Prostate gland (tissue), 2 donors: Measurements from ENCODE around the gene FMO2. TPM values are rescaled to one million over a fixed set of nuclear protein-coding genes. Genes with fewer than 3 reads are reported as not detected.

Experiments used
- DNase-seq: peaks from one replicate; pipeline ENCODE4 v3.0.0-alpha.2; 2019; ENCODE audit warnings: low spot score
- H3K27ac ChIP-seq, 2 donors: fragments of 200-600 bp; sonication (generic); 2 replicates each; pipeline ENCODE4 v1.5.1; 2017 to 2019
- H3K27me3 ChIP-seq: fragments of 200-600 bp; sonication (generic); replicated peaks from 2 replicates; pipeline ENCODE4 v1.5.1; 2019; ENCODE audit not compliant: insufficient read depth
- H3K36me3 ChIP-seq, 2 donors: fragments of 200-600 bp; sonication (generic); 1 replicate in 1 of 2; 2 replicates in 1 of 2; pipeline versions ENCODE4 v1.5.1 to v1.8.1; 2017 to 2019
- H3K4me1 ChIP-seq: fragments of 200-600 bp; sonication (generic); replicated peaks from 2 replicates; pipeline ENCODE4 v1.5.1; 2019
- H3K4me3 ChIP-seq, 2 donors: fragments of 200-600 bp; sonication (generic); 2 replicates each; pipeline ENCODE4 v1.5.1; 2017 to 2019
- H3K9me3 ChIP-seq: fragments of 200-600 bp; sonication (generic); 2 replicates; pipeline ENCODE4 v1.5.1; 2017
- CTCF ChIP-seq, 4 experiments: fragments of 200-600 bp in 2 of 4; fragments of 450-650 bp in 2 of 4; sonication (generic) in 2 of 4; IDR thresholded peaks; 1 replicate in 3 of 4; 2 replicates in 1 of 4; pipeline ENCODE4 v1.5.1; 2016 to 2019; ENCODE audit warnings: antibody characterized with exemption in 4 of 4, mild to moderate bottlenecking in 2 of 4, moderate library complexity in 2 of 4
- POLR2A ChIP-seq: fragments of 450-650 bp; IDR thresholded peaks from one replicate; pipeline ENCODE4 v1.6.1; 2016; ENCODE audit warnings: antibody characterized with exemption, mild to moderate bottlenecking
- POLR2AphosphoS5 ChIP-seq: sonication (generic); formaldehyde crosslinking; IDR thresholded peaks from one replicate; pipeline ENCODE4 v1.6.1; 2017; ENCODE audit warnings: antibody characterized with exemption
- WGBS: methylation state at CpG from one replicate; pipeline ENCODE4 v1.1.5; 2018; 5-methylcytosine and 5-hydroxymethylcytosine counted together
- intact Hi-C: fragments of 100-400 bp; cut with DNase I; formaldehyde crosslinking; loops from one replicate; pipeline ENCODE4 v1.14.2; 2022
- total RNA-seq, 2 donors: library from RNA; depleted of rRNA; stranded (reverse); fragments of >200 nt; gene quantifications; one replicate each; pipeline ENCODE4 v1.1.0, GENCODE V29; 2016

FMO2 gene
- total RNA-seq, 2 donors from 2014 or later, result 6.5 to 10.6 TPM

GRCh38 chr1:171152549-171152948 is 32.6 kb upstream of the FMO2 start:
- intact Hi-C loops, result no loop called here
- no peak for DNase-seq
- no peaks in the 10 kb centered on the region for H3K4me1 ChIP-seq
- TF ChIP-seq POLR2A (no peak), CTCF (IDR thresholded peaks at IDR 0.05) (no peak), POLR2AphosphoS5 (no peak)
- no peaks in the 10 kb centered on the region for H3K27me3 ChIP-seq
- no peak overlapping the region for H3K4me3 ChIP-seq
- H3K9me3 ChIP-seq, result no peaks in the 10 kb centered on the region
- H3K27ac ChIP-seq, result no peak overlapping the region
- 71% methylated on average over 2 of the region's 2 CpGs for WGBS
- H3K36me3 ChIP-seq, result no peaks in the 10 kb centered on the region

- H3K4me1 ChIP-seq, result no peaks in the 10 kb centered on the region
- no peak overlapping the region for H3K4me3 ChIP-seq
- intact Hi-C loops, result no loop called here
- H3K36me3 ChIP-seq, result no peaks in the 10 kb centered on the region
- H3K27me3 ChIP-seq, result no peaks in the 10 kb centered on the region
- no peak for DNase-seq
- no peak for TF ChIP-seq CTCF (IDR thresholded peaks at IDR 0.05)
- no peak for TF ChIP-seq POLR2A
- no peak overlapping the region for H3K27ac ChIP-seq
- H3K9me3 ChIP-seq, result no peaks in the 10 kb centered on the region
These were observed 29.6 kb upstream of the FMO2 start for GRCh38 chr1:171155484-171155883.

- 49% methylated on average over 5 of the region's 5 CpGs for WGBS
- Histone ChIP-seq H3K27ac (no peak overlapping the region), H3K9me3 (no peaks in the 10 kb centered on the region), H3K4me3 (no peak overlapping the region), H3K36me3 (no peaks in the 10 kb centered on the region), H3K4me1 (no peaks in the 10 kb centered on the region), H3K27me3 (no peaks in the 10 kb centered on the region)
- no peak for DNase-seq
- no peak for TF ChIP-seq POLR2AphosphoS5
- no peak for TF ChIP-seq CTCF (IDR thresholded peaks at IDR 0.05)
- TF ChIP-seq POLR2A, result no peak
- intact Hi-C loops, result no loop called here
These were observed 27.0 kb upstream of the FMO2 start for GRCh38 chr1:171158096-171158495.

GRCh38 chr1:171158551-171158950 is 26.5 kb upstream of the FMO2 start:
- Histone ChIP-seq H3K27me3 (no peaks in the 10 kb centered on the region), H3K4me1 (no peaks in the 10 kb centered on the region), H3K36me3 (no peaks in the 10 kb centered on the region), H3K27ac (no peak overlapping the region), H3K4me3 (no peak overlapping the region), H3K9me3 (no peaks in the 10 kb centered on the region)
- intact Hi-C loops, result no loop called here
- no peak for TF ChIP-seq CTCF (IDR thresholded peaks at IDR 0.05)
- TF ChIP-seq POLR2A, result no peak
- no peak for TF ChIP-seq POLR2AphosphoS5
- WGBS, result 38% methylated on average over 3 of the region's 3 CpGs
- DNase-seq, result no peak

- DNase-seq, result no peak
- H3K27ac ChIP-seq, result no peak overlapping the region
- no peak overlapping the region for H3K4me3 ChIP-seq
- TF ChIP-seq POLR2AphosphoS5 (no peak), POLR2A (no peak), CTCF (IDR thresholded peaks at IDR 0.05) (no peak)
- no peaks in the 10 kb centered on the region for H3K4me1 ChIP-seq
- no peaks in the 10 kb centered on the region for H3K9me3 ChIP-seq
- 79% methylated on average over 2 of the region's 2 CpGs for WGBS
- no peaks in the 10 kb centered on the region for H3K27me3 ChIP-seq
- H3K36me3 ChIP-seq, result no peaks in the 10 kb centered on the region
- intact Hi-C loops, result no loop called here
These were observed 26.0 kb upstream of the FMO2 start for GRCh38 chr1:171159148-171159547.
